ENCODE data around the gene SLC33A1. TPM values are rescaled to one million over a fixed set of nuclear protein-coding genes. Genes with fewer than 3 reads are reported as not detected.

Gene SLC33A1
- total and polyA plus RNA-seq, 2 experiments from 2014 or later: 12.5 to 33.5 TPM

DNA sequence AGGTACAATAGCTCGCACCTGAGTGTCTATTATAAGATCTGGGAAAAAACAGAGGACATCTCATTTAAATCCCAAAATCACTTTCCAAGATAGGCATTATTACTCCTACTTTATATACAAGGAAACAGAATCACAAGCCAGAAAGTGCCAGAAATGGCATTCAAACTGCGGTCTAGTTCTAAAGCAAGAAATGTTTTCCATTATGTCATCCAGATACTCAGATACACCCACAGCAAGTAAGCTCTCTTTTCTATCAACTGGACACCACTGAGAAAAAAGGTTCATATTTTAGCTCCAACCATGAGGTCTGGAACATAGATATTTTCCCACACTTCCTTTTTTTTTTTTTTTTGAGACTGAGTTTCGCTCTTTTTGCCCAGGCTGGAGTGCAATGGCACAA is 8.1 kb downstream of the SLC33A1 start:
- Histone ChIP-seq H2AFZ (no peak overlapping the region), H3F3A (replicated peaks; ENCODE audit: low read depth) (no peaks in the 10 kb centered on the region), H3K79me2 (replicated peaks; ENCODE audit: insufficient read depth) (peaks cover 61% of the 10 kb centered on the region), H3K9me2 (ENCODE audit: insufficient read depth) (no peaks in the 10 kb centered on the region), H3K4me3 (no peak overlapping the region), H4K20me1 (replicated peaks; ENCODE audit: insufficient read depth) (peaks cover 14% of the 10 kb centered on the region), H3K4me2 (no peak overlapping the region), H3K36me3 (ENCODE audit: insufficient read depth) (no peaks in the 10 kb centered on the region), H3K27ac (ENCODE audit: low read depth) (no peak overlapping the region), H3K27me3 (ENCODE audit: insufficient read depth) (no peaks in the 10 kb centered on the region), H3K4me1 (ENCODE audit: insufficient read depth) (no peaks in the 10 kb centered on the region)
- H3K9me3 Mint-ChIP-seq: no peaks in the 10 kb centered on the region
- peaks cover 2% of the 10 kb centered on the region for H3K27me3 Mint-ChIP-seq (ENCODE audit: insufficient read depth, low read depth, poor library complexity)
- H3K4me3 Mint-ChIP-seq: no peak overlapping the region
- no peaks in the 10 kb centered on the region for H3K4me1 Mint-ChIP-seq
- ATAC-seq (no peak), DNase-seq (ENCODE audit: low spot score) (no peak)
- no peak overlapping the region for H3K27ac Mint-ChIP-seq
- TF ChIP-seq EZH2phosphoT487 (IDR thresholded peaks at IDR 0.05; ENCODE audit: unreplicated experiment) (no peak), STAT1 (IDR thresholded peaks at IDR 0.05; ENCODE audit: unreplicated experiment) (no peak), ZNF331 (CRISPR knock-in tag; IDR thresholded peaks at IDR 0.05; ENCODE audit: low read depth) (no peak), NANOG (IDR thresholded peaks at IDR 0.05; ENCODE audit: borderline replicate concordance) (no peak)
- peaks cover 8% of the 10 kb centered on the region; the same call in 2 of the 3 replicates for H3K36me3 Mint-ChIP-seq (ENCODE audit: low read depth)

- no peaks in the 10 kb centered on the region for H3K4me1 Mint-ChIP-seq
- H3K4me1 ChIP-seq (ENCODE audit: insufficient read depth): no peaks in the 10 kb centered on the region
- DNase-seq (ENCODE audit: low spot score): no peak
- no peak overlapping the region for H2AFZ ChIP-seq
- H3K9me3 Mint-ChIP-seq: no peaks in the 10 kb centered on the region
- H3K4me3 ChIP-seq: no peak overlapping the region
- H3K79me2 ChIP-seq (replicated peaks; ENCODE audit: insufficient read depth): peaks cover 39% of the 10 kb centered on the region
- ATAC-seq: no peak
- H3K4me3 Mint-ChIP-seq: no peak overlapping the region
- peaks cover 3% of the 10 kb centered on the region; the same call in 1 of the 3 replicates for H3K36me3 Mint-ChIP-seq (ENCODE audit: low read depth)
- H3K27ac Mint-ChIP-seq: no peak overlapping the region
- H3K27me3 Mint-ChIP-seq (ENCODE audit: insufficient read depth, low read depth, poor library complexity): no peaks in the 10 kb centered on the region
- no peaks in the 10 kb centered on the region for H3K9me2 ChIP-seq (ENCODE audit: insufficient read depth)
- H3F3A ChIP-seq (replicated peaks; ENCODE audit: low read depth): no peaks in the 10 kb centered on the region
- no peaks in the 10 kb centered on the region for H3K36me3 ChIP-seq (ENCODE audit: insufficient read depth)
- H3K4me2 ChIP-seq: no peak overlapping the region
- H3K27ac ChIP-seq (ENCODE audit: low read depth): no peak overlapping the region
- peaks cover 12% of the 10 kb centered on the region for H4K20me1 ChIP-seq (replicated peaks; ENCODE audit: insufficient read depth)
- H3K27me3 ChIP-seq (ENCODE audit: insufficient read depth): no peaks in the 10 kb centered on the region
- TF ChIP-seq CTCF (conservative IDR thresholded peaks at IDR 0.05; ENCODE audit: low read depth in 2 of 2) (no peak), STAT1 (IDR thresholded peaks at IDR 0.05; ENCODE audit: unreplicated experiment) (no peak), ZNF114 (CRISPR knock-in tag; IDR thresholded peaks at IDR 0.05) (no peak), EZH2phosphoT487 (IDR thresholded peaks at IDR 0.05; ENCODE audit: unreplicated experiment) (no peak)
Measured at GRCh38 chr3:155843569-155843968, 10.7 kb downstream of the SLC33A1 start.

- ATAC-seq: no peak
- Histone ChIP-seq H3K4me1 (ENCODE audit: insufficient read depth) (no peaks in the 10 kb centered on the region), H3F3A (replicated peaks; ENCODE audit: low read depth) (no peaks in the 10 kb centered on the region), H3K9me2 (ENCODE audit: insufficient read depth) (no peaks in the 10 kb centered on the region), H3K79me2 (replicated peaks; ENCODE audit: insufficient read depth) (no peaks in the 10 kb centered on the region), H3K36me3 (ENCODE audit: insufficient read depth) (no peaks in the 10 kb centered on the region; the same call in 1 of the 2 replicates), H3K27me3 (ENCODE audit: insufficient read depth) (no peaks in the 10 kb centered on the region), H4K20me1 (replicated peaks; ENCODE audit: insufficient read depth) (no peaks in the 10 kb centered on the region), H3K4me2 (no peak overlapping the region), H2AFZ (no peak overlapping the region), H3K27ac (ENCODE audit: low read depth) (no peak overlapping the region), H3K4me3 (no peak overlapping the region)
- peaks cover 2% of the 10 kb centered on the region; the same call in 1 of the 3 replicates for H3K9me3 Mint-ChIP-seq
- no peak overlapping the region for H3K4me3 Mint-ChIP-seq
- no peaks in the 10 kb centered on the region for H3K4me1 Mint-ChIP-seq
- H3K27me3 Mint-ChIP-seq (ENCODE audit: insufficient read depth, low read depth, poor library complexity): no peaks in the 10 kb centered on the region
- peaks cover 21% of the 10 kb centered on the region; the same call in 2 of the 3 replicates for H3K36me3 Mint-ChIP-seq (ENCODE audit: low read depth)
- DNase-seq (ENCODE audit: low spot score): no peak
- no peak overlapping the region for H3K27ac Mint-ChIP-seq
- TF ChIP-seq CTCF (conservative IDR thresholded peaks at IDR 0.05; ENCODE audit: low read depth in 2 of 2) (no peak), ZNF114 (CRISPR knock-in tag; IDR thresholded peaks at IDR 0.05) (no peak), EZH2phosphoT487 (IDR thresholded peaks at IDR 0.05; ENCODE audit: unreplicated experiment) (no peak), POLR2AphosphoS5 (IDR thresholded peaks at IDR 0.05; ENCODE audit: low read depth) (no peak), ETS1 (IDR thresholded peaks at IDR 0.05) (no peak)
- TF ChIP-seq, protein P1, sequence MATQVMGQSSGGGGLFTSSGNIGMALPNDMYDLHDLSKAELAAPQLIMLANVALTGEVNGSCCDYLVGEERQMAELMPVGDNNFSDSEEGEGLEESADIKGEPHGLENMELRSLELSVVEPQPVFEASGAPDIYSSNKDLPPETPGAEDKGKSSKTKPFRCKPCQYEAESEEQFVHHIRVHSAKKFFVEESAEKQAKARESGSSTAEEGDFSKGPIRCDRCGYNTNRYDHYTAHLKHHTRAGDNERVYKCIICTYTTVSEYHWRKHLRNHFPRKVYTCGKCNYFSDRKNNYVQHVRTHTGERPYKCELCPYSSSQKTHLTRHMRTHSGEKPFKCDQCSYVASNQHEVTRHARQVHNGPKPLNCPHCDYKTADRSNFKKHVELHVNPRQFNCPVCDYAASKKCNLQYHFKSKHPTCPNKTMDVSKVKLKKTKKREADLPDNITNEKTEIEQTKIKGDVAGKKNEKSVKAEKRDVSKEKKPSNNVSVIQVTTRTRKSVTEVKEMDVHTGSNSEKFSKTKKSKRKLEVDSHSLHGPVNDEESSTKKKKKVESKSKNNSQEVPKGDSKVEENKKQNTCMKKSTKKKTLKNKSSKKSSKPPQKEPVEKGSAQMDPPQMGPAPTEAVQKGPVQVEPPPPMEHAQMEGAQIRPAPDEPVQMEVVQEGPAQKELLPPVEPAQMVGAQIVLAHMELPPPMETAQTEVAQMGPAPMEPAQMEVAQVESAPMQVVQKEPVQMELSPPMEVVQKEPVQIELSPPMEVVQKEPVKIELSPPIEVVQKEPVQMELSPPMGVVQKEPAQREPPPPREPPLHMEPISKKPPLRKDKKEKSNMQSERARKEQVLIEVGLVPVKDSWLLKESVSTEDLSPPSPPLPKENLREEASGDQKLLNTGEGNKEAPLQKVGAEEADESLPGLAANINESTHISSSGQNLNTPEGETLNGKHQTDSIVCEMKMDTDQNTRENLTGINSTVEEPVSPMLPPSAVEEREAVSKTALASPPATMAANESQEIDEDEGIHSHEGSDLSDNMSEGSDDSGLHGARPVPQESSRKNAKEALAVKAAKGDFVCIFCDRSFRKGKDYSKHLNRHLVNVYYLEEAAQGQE (IDR thresholded peaks at IDR 0.05; ENCODE audit: unreplicated experiment): no peak
Measured at GRCh38 chr3:155835341-155836071, 18.7 kb downstream of the SLC33A1 start.

All from GM23338 (cell line).